ENCODE measurements around the gene BABAM2. TPM values are rescaled to one million over a fixed set of nuclear protein-coding genes. Genes with fewer than 3 reads are reported as not detected.

Gene BABAM2
- total and polyA plus RNA-seq, 2 experiments from 2014 or later = 17.8 to 21.5 TPM

DNA sequence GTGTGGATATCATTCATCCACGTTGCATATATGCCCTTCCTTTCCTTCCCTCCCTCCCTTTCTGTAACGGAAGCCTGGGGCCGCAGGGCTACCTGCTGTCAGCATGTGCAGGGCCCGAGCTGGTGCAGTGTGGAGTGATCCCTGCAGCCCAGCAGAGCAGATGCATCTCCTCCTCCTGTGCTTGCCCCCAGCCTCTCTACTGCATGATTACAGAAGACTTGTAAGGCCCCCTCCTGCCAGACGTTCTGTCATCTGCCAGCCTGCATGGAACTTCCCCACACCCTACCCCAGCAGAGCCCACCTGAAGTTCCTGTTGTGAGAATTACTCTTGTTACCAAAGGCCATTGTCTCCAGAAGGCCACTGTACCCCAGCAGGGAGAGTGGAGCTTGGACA, 434.6 kb downstream of the BABAM2 start:
- no peak overlapping the region for H3K4me3 ChIP-seq
- Mint-ChIP-seq H3K4me1 (peaks cover 39% of the 10 kb centered on the region), H3K9me3 (no peaks in the 10 kb centered on the region), H3K4me3 (no peak overlapping the region), H3K27ac (no peak overlapping the region), H3K27me3 (ENCODE audit: insufficient read depth, low read depth, poor library complexity) (peaks cover 5% of the 10 kb centered on the region), H3K36me3 (ENCODE audit: low read depth) (no peaks in the 10 kb centered on the region)
- ATAC-seq (peak; percentile 11; the same call in 1 of the 3 replicates), DNase-seq (ENCODE audit: low spot score) (no peak)
- no peaks in the 10 kb centered on the region for H4K20me1 ChIP-seq (replicated peaks; ENCODE audit: insufficient read depth)
- H3K9me2 ChIP-seq (ENCODE audit: insufficient read depth) = no peaks in the 10 kb centered on the region
- peaks cover 10% of the 10 kb centered on the region; the same call in 1 of the 2 replicates for H3K4me1 ChIP-seq (ENCODE audit: insufficient read depth)
- TF ChIP-seq STAT1 (IDR thresholded peaks at IDR 0.05; ENCODE audit: unreplicated experiment) = no peak
- no peak for TF ChIP-seq EZH2 (IDR thresholded peaks at IDR 0.05; ENCODE audit: low read depth, unreplicated experiment)
- TF ChIP-seq, protein P1, sequence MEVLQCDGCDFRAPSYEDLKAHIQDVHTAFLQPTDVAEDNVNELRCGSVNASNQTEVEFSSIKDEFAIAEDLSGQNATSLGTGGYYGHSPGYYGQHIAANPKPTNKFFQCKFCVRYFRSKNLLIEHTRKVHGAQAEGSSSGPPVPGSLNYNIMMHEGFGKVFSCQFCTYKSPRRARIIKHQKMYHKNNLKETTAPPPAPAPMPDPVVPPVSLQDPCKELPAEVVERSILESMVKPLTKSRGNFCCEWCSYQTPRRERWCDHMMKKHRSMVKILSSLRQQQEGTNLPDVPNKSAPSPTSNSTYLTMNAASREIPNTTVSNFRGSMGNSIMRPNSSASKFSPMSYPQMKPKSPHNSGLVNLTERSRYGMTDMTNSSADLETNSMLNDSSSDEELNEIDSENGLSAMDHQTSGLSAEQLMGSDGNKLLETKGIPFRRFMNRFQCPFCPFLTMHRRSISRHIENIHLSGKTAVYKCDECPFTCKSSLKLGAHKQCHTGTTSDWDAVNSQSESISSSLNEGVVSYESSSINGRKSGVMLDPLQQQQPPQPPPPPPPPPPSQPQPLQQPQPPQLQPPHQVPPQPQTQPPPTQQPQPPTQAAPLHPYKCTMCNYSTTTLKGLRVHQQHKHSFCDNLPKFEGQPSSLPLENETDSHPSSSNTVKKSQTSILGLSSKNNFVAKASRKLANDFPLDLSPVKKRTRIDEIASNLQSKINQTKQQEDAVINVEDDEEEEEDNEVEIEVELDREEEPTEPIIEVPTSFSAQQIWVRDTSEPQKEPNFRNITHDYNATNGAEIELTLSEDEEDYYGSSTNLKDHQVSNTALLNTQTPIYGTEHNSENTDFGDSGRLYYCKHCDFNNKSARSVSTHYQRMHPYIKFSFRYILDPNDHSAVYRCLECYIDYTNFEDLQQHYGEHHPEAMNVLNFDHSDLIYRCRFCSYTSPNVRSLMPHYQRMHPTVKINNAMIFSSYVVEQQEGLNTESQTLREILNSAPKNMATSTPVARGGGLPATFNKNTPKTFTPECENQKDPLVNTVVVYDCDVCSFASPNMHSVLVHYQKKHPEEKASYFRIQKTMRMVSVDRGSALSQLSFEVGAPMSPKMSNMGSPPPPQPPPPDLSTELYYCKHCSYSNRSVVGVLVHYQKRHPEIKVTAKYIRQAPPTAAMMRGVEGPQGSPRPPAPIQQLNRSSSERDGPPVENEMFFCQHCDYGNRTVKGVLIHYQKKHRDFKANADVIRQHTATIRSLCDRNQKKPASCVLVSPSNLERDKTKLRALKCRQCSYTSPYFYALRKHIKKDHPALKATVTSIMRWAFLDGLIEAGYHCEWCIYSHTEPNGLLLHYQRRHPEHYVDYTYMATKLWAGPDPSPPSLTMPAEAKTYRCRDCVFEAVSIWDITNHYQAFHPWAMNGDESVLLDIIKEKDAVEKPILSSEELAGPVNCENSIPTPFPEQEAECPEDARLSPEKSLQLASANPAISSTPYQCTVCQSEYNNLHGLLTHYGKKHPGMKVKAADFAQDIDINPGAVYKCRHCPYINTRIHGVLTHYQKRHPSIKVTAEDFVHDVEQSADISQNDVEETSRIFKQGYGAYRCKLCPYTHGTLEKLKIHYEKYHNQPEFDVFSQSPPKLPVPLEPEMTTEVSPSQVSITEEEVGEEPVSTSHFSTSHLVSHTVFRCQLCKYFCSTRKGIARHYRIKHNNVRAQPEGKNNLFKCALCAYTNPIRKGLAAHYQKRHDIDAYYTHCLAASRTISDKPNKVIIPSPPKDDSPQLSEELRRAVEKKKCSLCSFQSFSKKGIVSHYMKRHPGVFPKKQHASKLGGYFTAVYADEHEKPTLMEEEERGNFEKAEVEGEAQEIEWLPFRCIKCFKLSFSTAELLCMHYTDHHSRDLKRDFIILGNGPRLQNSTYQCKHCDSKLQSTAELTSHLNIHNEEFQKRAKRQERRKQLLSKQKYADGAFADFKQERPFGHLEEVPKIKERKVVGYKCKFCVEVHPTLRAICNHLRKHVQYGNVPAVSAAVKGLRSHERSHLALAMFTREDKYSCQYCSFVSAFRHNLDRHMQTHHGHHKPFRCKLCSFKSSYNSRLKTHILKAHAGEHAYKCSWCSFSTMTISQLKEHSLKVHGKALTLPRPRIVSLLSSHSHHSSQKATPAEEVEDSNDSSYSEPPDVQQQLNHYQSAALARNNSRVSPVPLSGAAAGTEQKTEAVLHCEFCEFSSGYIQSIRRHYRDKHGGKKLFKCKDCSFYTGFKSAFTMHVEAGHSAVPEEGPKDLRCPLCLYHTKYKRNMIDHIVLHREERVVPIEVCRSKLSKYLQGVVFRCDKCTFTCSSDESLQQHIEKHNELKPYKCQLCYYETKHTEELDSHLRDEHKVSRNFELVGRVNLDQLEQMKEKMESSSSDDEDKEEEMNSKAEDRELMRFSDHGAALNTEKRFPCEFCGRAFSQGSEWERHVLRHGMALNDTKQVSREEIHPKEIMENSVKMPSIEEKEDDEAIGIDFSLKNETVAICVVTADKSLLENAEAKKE (CRISPR knock-in tag; IDR thresholded peaks at IDR 0.05) = no peak
- TF ChIP-seq, protein P2, sequence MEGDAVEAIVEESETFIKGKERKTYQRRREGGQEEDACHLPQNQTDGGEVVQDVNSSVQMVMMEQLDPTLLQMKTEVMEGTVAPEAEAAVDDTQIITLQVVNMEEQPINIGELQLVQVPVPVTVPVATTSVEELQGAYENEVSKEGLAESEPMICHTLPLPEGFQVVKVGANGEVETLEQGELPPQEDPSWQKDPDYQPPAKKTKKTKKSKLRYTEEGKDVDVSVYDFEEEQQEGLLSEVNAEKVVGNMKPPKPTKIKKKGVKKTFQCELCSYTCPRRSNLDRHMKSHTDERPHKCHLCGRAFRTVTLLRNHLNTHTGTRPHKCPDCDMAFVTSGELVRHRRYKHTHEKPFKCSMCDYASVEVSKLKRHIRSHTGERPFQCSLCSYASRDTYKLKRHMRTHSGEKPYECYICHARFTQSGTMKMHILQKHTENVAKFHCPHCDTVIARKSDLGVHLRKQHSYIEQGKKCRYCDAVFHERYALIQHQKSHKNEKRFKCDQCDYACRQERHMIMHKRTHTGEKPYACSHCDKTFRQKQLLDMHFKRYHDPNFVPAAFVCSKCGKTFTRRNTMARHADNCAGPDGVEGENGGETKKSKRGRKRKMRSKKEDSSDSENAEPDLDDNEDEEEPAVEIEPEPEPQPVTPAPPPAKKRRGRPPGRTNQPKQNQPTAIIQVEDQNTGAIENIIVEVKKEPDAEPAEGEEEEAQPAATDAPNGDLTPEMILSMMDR (conservative IDR thresholded peaks at IDR 0.05; ENCODE audit: low read depth in 2 of 2) = no peak
- TF ChIP-seq EZH2phosphoT487 (IDR thresholded peaks at IDR 0.05; ENCODE audit: unreplicated experiment) = no peak
- TF ChIP-seq ZNF331 (CRISPR knock-in tag; IDR thresholded peaks at IDR 0.05; ENCODE audit: low read depth) = no peak
- TF ChIP-seq, protein P3, sequence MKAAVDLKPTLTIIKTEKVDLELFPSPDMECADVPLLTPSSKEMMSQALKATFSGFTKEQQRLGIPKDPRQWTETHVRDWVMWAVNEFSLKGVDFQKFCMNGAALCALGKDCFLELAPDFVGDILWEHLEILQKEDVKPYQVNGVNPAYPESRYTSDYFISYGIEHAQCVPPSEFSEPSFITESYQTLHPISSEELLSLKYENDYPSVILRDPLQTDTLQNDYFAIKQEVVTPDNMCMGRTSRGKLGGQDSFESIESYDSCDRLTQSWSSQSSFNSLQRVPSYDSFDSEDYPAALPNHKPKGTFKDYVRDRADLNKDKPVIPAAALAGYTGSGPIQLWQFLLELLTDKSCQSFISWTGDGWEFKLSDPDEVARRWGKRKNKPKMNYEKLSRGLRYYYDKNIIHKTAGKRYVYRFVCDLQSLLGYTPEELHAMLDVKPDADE (IDR thresholded peaks at IDR 0.05) = no peak
- TF ChIP-seq NANOG (IDR thresholded peaks at IDR 0.05; ENCODE audit: borderline replicate concordance) = no peak
- TF ChIP-seq POLR2AphosphoS5 (IDR thresholded peaks at IDR 0.05; ENCODE audit: low read depth) = no peak
- no peak for TF ChIP-seq ZNF114 (CRISPR knock-in tag; IDR thresholded peaks at IDR 0.05)
- TF ChIP-seq CREB1 (CRISPR knock-in tag; IDR thresholded peaks at IDR 0.05; ENCODE audit: low read depth) = no peak
- TF ChIP-seq, protein P4, sequence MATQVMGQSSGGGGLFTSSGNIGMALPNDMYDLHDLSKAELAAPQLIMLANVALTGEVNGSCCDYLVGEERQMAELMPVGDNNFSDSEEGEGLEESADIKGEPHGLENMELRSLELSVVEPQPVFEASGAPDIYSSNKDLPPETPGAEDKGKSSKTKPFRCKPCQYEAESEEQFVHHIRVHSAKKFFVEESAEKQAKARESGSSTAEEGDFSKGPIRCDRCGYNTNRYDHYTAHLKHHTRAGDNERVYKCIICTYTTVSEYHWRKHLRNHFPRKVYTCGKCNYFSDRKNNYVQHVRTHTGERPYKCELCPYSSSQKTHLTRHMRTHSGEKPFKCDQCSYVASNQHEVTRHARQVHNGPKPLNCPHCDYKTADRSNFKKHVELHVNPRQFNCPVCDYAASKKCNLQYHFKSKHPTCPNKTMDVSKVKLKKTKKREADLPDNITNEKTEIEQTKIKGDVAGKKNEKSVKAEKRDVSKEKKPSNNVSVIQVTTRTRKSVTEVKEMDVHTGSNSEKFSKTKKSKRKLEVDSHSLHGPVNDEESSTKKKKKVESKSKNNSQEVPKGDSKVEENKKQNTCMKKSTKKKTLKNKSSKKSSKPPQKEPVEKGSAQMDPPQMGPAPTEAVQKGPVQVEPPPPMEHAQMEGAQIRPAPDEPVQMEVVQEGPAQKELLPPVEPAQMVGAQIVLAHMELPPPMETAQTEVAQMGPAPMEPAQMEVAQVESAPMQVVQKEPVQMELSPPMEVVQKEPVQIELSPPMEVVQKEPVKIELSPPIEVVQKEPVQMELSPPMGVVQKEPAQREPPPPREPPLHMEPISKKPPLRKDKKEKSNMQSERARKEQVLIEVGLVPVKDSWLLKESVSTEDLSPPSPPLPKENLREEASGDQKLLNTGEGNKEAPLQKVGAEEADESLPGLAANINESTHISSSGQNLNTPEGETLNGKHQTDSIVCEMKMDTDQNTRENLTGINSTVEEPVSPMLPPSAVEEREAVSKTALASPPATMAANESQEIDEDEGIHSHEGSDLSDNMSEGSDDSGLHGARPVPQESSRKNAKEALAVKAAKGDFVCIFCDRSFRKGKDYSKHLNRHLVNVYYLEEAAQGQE (IDR thresholded peaks at IDR 0.05; ENCODE audit: unreplicated experiment) = no peak
- no peak for TF ChIP-seq JUNB (IDR thresholded peaks at IDR 0.05; ENCODE audit: unreplicated experiment)
- no peaks in the 10 kb centered on the region for H3F3A ChIP-seq (replicated peaks; ENCODE audit: low read depth)
- no peaks in the 10 kb centered on the region for H3K27me3 ChIP-seq (ENCODE audit: insufficient read depth)
- H3K4me2 ChIP-seq = no peak overlapping the region
- H3K27ac ChIP-seq (ENCODE audit: low read depth) = no peak overlapping the region
- H2AFZ ChIP-seq = no peak overlapping the region
- H3K79me2 ChIP-seq (replicated peaks; ENCODE audit: insufficient read depth) = no peaks in the 10 kb centered on the region
- H3K36me3 ChIP-seq (ENCODE audit: insufficient read depth) = no peaks in the 10 kb centered on the region
